WERI-Rb-1 (cell line): ENCODE measurements around the gene WDR59.

Experiments used
- DNase-seq: peaks from one replicate; pipeline ENCODE4 v3.0.0-alpha.2; 2020
- H3K27ac ChIP-seq: fragments of 250-450 bp; sonication (Bioruptor Pico); 2 replicates; pipeline ENCODE4 v1.5.1; 2020; ENCODE audit warnings: mild to moderate bottlenecking, moderate library complexity
- H3K27me3 ChIP-seq: fragments of 250-450 bp; sonication (Bioruptor Pico); 2 replicates; pipeline ENCODE4 v1.5.1; 2021; ENCODE audit warnings: mild to moderate bottlenecking, low read depth, moderate library complexity; ENCODE audit not compliant: insufficient read depth, severe bottlenecking
- H3K36me3 ChIP-seq: fragments of 250-450 bp; sonication (Bioruptor Pico); 2 replicates; pipeline ENCODE4 v1.5.1; 2020; ENCODE audit warnings: mild to moderate bottlenecking, moderate library complexity
- H3K4me3 ChIP-seq: 2 replicates; pipeline ENCODE4 v1.5.1; 2011; ENCODE audit warnings: low read depth, mild to moderate bottlenecking, control low read depth, low read length
- H3K9me3 ChIP-seq: fragments of 250-450 bp; sonication (Bioruptor Pico); 2 replicates; pipeline ENCODE4 v1.5.1; 2021; ENCODE audit warnings: mild to moderate bottlenecking, moderate library complexity; ENCODE audit not compliant: severe bottlenecking
- TF ChIP-seq, protein P1 (sequence below): IDR thresholded peaks from 2 replicates; pipeline ENCODE4 v1.5.1; 2011; ENCODE audit warnings: low read depth, mild to moderate bottlenecking, control low read depth, inconsistent platforms, low read length

The WDR59 gene

DNA sequence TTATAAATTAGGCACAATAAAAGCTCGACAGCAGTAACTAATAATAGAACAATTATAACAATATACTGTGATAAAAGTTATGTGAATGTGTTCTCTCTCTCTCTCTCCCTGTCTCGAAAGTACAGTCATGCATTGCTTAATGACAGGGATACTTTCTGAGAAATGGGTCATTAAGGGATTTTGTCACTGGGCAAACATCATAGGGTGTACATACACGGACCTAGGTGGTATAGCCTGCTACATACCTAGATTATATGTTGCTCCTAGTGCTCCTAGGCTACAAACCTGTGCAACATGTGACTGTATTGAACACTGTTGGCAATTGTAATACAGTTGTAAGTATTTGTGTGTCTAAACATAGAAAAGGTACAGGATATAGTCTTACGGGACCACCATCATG, 20.8 kb upstream of the WDR59 start:
- Histone ChIP-seq H3K4me3 (no peak overlapping the region), H3K27ac (no peak overlapping the region), H3K36me3 (peaks cover 16% of the 10 kb centered on the region), H3K27me3 (no peaks in the 10 kb centered on the region), H3K9me3 (no peaks in the 10 kb centered on the region)
- TF ChIP-seq, protein P1, sequence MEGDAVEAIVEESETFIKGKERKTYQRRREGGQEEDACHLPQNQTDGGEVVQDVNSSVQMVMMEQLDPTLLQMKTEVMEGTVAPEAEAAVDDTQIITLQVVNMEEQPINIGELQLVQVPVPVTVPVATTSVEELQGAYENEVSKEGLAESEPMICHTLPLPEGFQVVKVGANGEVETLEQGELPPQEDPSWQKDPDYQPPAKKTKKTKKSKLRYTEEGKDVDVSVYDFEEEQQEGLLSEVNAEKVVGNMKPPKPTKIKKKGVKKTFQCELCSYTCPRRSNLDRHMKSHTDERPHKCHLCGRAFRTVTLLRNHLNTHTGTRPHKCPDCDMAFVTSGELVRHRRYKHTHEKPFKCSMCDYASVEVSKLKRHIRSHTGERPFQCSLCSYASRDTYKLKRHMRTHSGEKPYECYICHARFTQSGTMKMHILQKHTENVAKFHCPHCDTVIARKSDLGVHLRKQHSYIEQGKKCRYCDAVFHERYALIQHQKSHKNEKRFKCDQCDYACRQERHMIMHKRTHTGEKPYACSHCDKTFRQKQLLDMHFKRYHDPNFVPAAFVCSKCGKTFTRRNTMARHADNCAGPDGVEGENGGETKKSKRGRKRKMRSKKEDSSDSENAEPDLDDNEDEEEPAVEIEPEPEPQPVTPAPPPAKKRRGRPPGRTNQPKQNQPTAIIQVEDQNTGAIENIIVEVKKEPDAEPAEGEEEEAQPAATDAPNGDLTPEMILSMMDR: no peak
- no peak for DNase-seq

DNA sequence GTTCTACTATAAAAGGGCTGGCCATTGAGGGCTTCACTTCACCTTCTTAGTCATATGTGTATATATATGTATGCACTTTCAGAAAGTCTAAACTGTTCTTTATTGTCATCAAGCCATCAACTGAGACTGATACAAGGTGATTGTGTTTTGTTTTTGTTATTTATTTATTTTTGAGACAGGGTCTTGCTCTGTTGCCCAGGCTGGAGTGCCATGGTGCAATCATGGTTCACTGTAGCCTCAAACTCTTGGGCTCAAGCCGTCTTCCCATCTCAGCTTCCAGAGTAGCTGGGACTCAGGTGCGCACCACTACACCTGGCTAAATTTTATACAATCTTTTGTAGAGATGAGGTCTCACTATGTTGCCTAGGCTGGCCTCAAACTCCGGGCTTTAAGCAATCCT, 19.5 kb upstream of the WDR59 start:
- no peak for DNase-seq
- H3K4me3 ChIP-seq: no peak overlapping the region
- no peak overlapping the region for H3K27ac ChIP-seq
- H3K36me3 ChIP-seq: peaks cover 16% of the 10 kb centered on the region
- no peaks in the 10 kb centered on the region for H3K27me3 ChIP-seq
- H3K9me3 ChIP-seq: no peaks in the 10 kb centered on the region
- TF ChIP-seq, protein P1: no peak

GRCh38 chr16:75003931-75004330, 19.0 kb upstream of the WDR59 start:
- TF ChIP-seq, protein P1: no peak
- no peaks in the 10 kb centered on the region for H3K9me3 ChIP-seq
- no peak overlapping the region for H3K4me3 ChIP-seq
- no peak for DNase-seq
- no peak overlapping the region for H3K27ac ChIP-seq
- H3K27me3 ChIP-seq: no peaks in the 10 kb centered on the region
- H3K36me3 ChIP-seq: peaks cover 16% of the 10 kb centered on the region

- no peak for DNase-seq
- Histone ChIP-seq H3K27ac (no peak overlapping the region), H3K36me3 (peaks cover 16% of the 10 kb centered on the region), H3K9me3 (no peaks in the 10 kb centered on the region), H3K27me3 (no peaks in the 10 kb centered on the region), H3K4me3 (no peak overlapping the region)
- TF ChIP-seq, protein P1: no peak
These were observed 17.6 kb upstream of the WDR59 start for GRCh38 chr16:75002474-75002873.

- H3K9me3 ChIP-seq: no peaks in the 10 kb centered on the region
- no peak for DNase-seq
- TF ChIP-seq, protein P1: no peak
- peak overlapping the region; percentile 81 for H3K4me3 ChIP-seq
- peaks cover 14% of the 10 kb centered on the region for H3K36me3 ChIP-seq
- no peaks in the 10 kb centered on the region for H3K27me3 ChIP-seq
- H3K27ac ChIP-seq: no peak overlapping the region
These were observed 15.7 kb upstream of the WDR59 start for GRCh38 chr16:75000481-75001081.
